ENCODE results near the gene C19orf47. TPM values are rescaled to one million over a fixed set of nuclear protein-coding genes. Genes with fewer than 3 reads are reported as not detected.

C19orf47 gene
- total RNA-seq, 1 experiment from 2014 or later, result 18.0 TPM

- ATAC-seq (no peak), DNase-seq (ENCODE audit: low read depth, low spot score) (no peak)
- TF ChIP-seq EGR1 (IDR thresholded peaks at IDR 0.05; ENCODE audit: low read depth) (no peak), MAX (IDR thresholded peaks at IDR 0.05) (no peak), RAD21 (IDR thresholded peaks at IDR 0.05; ENCODE audit: low read depth) (no peak), ZBTB33 (IDR thresholded peaks at IDR 0.05; ENCODE audit: extremely low read depth, insufficient replicate concordance, low read length) (no peak), SRF (IDR thresholded peaks at IDR 0.05; ENCODE audit: low read depth) (no peak), FOSL1 (IDR thresholded peaks at IDR 0.05; ENCODE audit: low read depth) (no peak), CTCF (IDR thresholded peaks at IDR 0.05 in 2 of 3, conservative IDR thresholded peaks at IDR 0.05 in 1 of 3; ENCODE audit: borderline replicate concordance in 1 of 3, insufficient read depth in 1 of 3, low read depth in 2 of 3, low read length in 2 of 3) (no peak), ZFX (IDR thresholded peaks at IDR 0.05) (no peak), CBX3 (IDR thresholded peaks at IDR 0.05; ENCODE audit: low read depth) (no peak), POLR2AphosphoS5 (IDR thresholded peaks at IDR 0.05; ENCODE audit: low read depth, low read length) (no peak), ELF1 (IDR thresholded peaks at IDR 0.05; ENCODE audit: borderline replicate concordance, low read depth) (no peak), TCF7L2 (IDR thresholded peaks at IDR 0.05; ENCODE audit: borderline replicate concordance, extremely low read depth, insufficient read depth, insufficient read length) (no peak)
- TF ChIP-seq, protein P1, sequence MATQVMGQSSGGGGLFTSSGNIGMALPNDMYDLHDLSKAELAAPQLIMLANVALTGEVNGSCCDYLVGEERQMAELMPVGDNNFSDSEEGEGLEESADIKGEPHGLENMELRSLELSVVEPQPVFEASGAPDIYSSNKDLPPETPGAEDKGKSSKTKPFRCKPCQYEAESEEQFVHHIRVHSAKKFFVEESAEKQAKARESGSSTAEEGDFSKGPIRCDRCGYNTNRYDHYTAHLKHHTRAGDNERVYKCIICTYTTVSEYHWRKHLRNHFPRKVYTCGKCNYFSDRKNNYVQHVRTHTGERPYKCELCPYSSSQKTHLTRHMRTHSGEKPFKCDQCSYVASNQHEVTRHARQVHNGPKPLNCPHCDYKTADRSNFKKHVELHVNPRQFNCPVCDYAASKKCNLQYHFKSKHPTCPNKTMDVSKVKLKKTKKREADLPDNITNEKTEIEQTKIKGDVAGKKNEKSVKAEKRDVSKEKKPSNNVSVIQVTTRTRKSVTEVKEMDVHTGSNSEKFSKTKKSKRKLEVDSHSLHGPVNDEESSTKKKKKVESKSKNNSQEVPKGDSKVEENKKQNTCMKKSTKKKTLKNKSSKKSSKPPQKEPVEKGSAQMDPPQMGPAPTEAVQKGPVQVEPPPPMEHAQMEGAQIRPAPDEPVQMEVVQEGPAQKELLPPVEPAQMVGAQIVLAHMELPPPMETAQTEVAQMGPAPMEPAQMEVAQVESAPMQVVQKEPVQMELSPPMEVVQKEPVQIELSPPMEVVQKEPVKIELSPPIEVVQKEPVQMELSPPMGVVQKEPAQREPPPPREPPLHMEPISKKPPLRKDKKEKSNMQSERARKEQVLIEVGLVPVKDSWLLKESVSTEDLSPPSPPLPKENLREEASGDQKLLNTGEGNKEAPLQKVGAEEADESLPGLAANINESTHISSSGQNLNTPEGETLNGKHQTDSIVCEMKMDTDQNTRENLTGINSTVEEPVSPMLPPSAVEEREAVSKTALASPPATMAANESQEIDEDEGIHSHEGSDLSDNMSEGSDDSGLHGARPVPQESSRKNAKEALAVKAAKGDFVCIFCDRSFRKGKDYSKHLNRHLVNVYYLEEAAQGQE (IDR thresholded peaks at IDR 0.05; ENCODE audit: low read depth), result no peak
- no peaks in the 10 kb centered on the region for H3K27me3 ChIP-seq (ENCODE audit: insufficient read depth, low read length)
- H3K27ac ChIP-seq (ENCODE audit: low read depth, low read length), result no peak overlapping the region
- CTCF ChIA-PET, result no interaction called here
- peaks cover 27% of the 10 kb centered on the region for H3K79me2 ChIP-seq (ENCODE audit: insufficient read depth, low read length)
- no peak overlapping the region for H3K4me3 ChIP-seq (replicated peaks in 1 of 2; ENCODE audit: low read depth in 1 of 2, low read length in 2 of 2)
- H3K9ac ChIP-seq (ENCODE audit: low read length), result no peak overlapping the region
- no peak overlapping the region for H2AFZ ChIP-seq (ENCODE audit: low read depth, low read length, poor library complexity, severe bottlenecking)
- TSS peak; percentile 20 for BruUV-seq (replicated peaks)
- no peak overlapping the region for H3K4me2 ChIP-seq (ENCODE audit: low read length)
- H3K4me1 ChIP-seq (ENCODE audit: control insufficient read depth in 1 of 2, insufficient read depth in 2 of 2, low read length in 2 of 2), result no peaks in the 10 kb centered on the region
- POLR2A ChIA-PET, result no interaction called here
- H3K9me2 ChIP-seq (ENCODE audit: insufficient read depth), result no peaks in the 10 kb centered on the region
- intact Hi-C loops (cut with micrococcal nuclease), result no loop called here
- no peaks in the 10 kb centered on the region for H3K9me3 ChIP-seq (ENCODE audit: control insufficient read depth in 1 of 2, insufficient read depth in 1 of 2, low read depth in 1 of 2, low read length in 2 of 2)
- RAD21 ChIA-PET (ENCODE audit: low non-redundant PET in 1 of 2, low total read pairs in 2 of 2, uncharacterized antibody in 2 of 2, unreplicated experiment in 2 of 2), result no interaction called here
- H4K20me1 ChIP-seq (ENCODE audit: insufficient read depth), result no peaks in the 10 kb centered on the region
- peaks cover 4 to 14% of the 10 kb centered on the region in 2 experiments; a peak in 3 of 4 replicates for H3K36me3 ChIP-seq (ENCODE audit: control insufficient read depth in 1 of 2, insufficient read depth in 2 of 2, low read length in 2 of 2)
Observed at GRCh38 chr19:40339018-40339728, 9.0 kb downstream of the C19orf47 start.
